Colonic mucosa (tissue), 4 donors: Measurements from ENCODE around the gene UNC119B. TPM values are rescaled to one million over a fixed set of nuclear protein-coding genes. Genes with fewer than 3 reads are reported as not detected.

ENCODE experiments used
- DNase-seq: peaks from one replicate; pipeline ENCODE4 v3.0.0-alpha.2; 2020
- H3K27ac ChIP-seq: fragments of 200-600 bp; one replicate; pipeline ENCODE4 v1.8.0; 2021
- H3K27me3 ChIP-seq: fragments of 200-600 bp; one replicate; pipeline ENCODE4 v1.8.0; 2021
- H3K36me3 ChIP-seq: fragments of 200-600 bp; one replicate; pipeline ENCODE4 v1.8.0; 2021
- H3K4me1 ChIP-seq: fragments of 200-600 bp; one replicate; pipeline ENCODE4 v1.8.0; 2021; ENCODE audit warnings: mild to moderate bottlenecking
- H3K4me3 ChIP-seq: fragments of 200-600 bp; one replicate; pipeline ENCODE4 v1.8.0; 2021
- H3K9ac ChIP-seq, 2 donors: one replicate each; pipeline ENCODE4 v1.7.0; 2013; ENCODE audit warnings: control low read depth in 2 of 2, low read depth in 2 of 2, low read length in 2 of 2
- H3K9me3 ChIP-seq: fragments of 200-600 bp; one replicate; pipeline ENCODE4 v1.8.0; 2021
- intact Hi-C: fragments of 100-400 bp; cut with DNase I; formaldehyde crosslinking; loops from one replicate; pipeline ENCODE4 v1.14.1; 2022
- total RNA-seq, 2 donors: library from RNA; stranded (reverse); fragmentation: NEBNext Ultra II Directional in 1 of 2; extraction: Animal tissue kit (Norgen Biotek cat#: 25700) in 1 of 2; gene quantifications; one replicate each; pipeline ENCODE4 v1.2.1, GENCODE V29; 2021
- TF ChIP-seq, protein P1 (sequence below): fragments of 200-600 bp; IDR thresholded peaks from one replicate; pipeline ENCODE4 v1.8.0; 2022; ENCODE audit warnings: antibody characterized with exemption, mild to moderate bottlenecking
- donor health status: healthy.
- donor health status: DM: no; HTN: no; CAD: no.
- donor health status: DM: no; HTN: no; CAD: no.

UNC119B gene
- total RNA-seq, 2 donors from 2014 or later, result 22.7 to 28.3 TPM

DNA sequence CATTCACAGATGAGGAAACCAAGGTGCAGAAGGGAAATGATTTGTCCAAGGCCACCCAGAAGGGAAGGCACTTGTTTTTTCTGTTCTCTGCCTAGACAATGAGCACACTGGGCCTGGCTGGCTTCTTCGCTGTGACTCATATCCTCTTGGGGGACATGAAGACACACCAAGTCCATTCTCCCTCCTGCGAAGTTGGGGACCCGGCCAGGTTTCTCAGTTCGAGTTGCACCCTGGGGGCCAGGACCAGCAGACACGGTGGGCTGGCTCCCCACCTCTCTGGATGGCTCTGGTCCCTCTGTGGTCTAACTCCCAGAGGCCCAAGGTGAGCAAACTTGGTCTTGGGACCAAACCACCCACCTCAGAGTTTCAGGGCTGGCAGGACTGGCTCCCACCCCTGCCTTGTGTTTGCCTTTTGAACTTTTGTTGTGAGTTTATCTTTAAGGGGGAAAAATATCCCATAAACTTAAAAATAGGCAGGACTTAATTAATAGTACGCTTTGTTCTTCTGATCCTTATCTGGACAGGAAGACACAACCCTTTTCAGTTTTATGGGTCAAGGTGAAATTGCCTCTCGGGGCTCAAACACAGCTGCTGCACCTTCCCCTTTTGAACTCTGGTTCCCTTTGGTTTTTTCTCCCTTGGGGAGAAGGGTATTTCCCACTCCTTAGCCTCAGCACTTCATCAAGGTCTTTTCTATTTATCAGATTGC lies 32.3 kb upstream of the UNC119B start:
- Histone ChIP-seq H3K36me3 (no peaks in the 10 kb centered on the region), H3K4me3 (no peak overlapping the region), H3K9ac (no peak overlapping the region), H3K4me1 (no peaks in the 10 kb centered on the region), H3K27me3 (no peaks in the 10 kb centered on the region), H3K27ac (no peak overlapping the region), H3K9me3 (no peaks in the 10 kb centered on the region)
- TF ChIP-seq, protein P1, sequence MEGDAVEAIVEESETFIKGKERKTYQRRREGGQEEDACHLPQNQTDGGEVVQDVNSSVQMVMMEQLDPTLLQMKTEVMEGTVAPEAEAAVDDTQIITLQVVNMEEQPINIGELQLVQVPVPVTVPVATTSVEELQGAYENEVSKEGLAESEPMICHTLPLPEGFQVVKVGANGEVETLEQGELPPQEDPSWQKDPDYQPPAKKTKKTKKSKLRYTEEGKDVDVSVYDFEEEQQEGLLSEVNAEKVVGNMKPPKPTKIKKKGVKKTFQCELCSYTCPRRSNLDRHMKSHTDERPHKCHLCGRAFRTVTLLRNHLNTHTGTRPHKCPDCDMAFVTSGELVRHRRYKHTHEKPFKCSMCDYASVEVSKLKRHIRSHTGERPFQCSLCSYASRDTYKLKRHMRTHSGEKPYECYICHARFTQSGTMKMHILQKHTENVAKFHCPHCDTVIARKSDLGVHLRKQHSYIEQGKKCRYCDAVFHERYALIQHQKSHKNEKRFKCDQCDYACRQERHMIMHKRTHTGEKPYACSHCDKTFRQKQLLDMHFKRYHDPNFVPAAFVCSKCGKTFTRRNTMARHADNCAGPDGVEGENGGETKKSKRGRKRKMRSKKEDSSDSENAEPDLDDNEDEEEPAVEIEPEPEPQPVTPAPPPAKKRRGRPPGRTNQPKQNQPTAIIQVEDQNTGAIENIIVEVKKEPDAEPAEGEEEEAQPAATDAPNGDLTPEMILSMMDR, result no peak
- intact Hi-C loops, result no loop called here
- DNase-seq, result no peak

DNA sequence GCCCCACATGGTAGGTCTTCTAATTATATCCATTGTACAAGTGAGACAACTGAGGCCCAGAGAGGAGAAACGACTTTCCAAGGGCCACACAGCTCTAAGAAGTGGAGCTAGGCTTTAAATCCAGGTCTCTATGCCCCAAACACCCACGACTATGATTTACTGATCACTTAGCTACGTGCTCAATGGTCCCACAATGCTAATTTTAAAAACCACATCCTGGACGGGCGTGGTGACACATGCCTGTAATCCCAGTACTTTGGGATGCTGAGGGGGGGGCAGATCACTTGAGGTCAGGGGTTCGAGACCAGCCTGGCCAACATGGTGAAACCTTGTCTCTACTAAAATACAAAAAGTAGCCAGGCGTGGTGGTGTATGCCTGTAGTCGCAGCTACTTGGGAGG lies 31.7 kb upstream of the UNC119B start:
- TF ChIP-seq, protein P1, result no peak
- Histone ChIP-seq H3K27ac (no peak overlapping the region), H3K4me3 (no peak overlapping the region), H3K9ac (no peak overlapping the region), H3K27me3 (no peaks in the 10 kb centered on the region), H3K4me1 (no peaks in the 10 kb centered on the region), H3K36me3 (no peaks in the 10 kb centered on the region), H3K9me3 (no peaks in the 10 kb centered on the region)
- intact Hi-C loops, result no loop called here
- no peak for DNase-seq

DNA sequence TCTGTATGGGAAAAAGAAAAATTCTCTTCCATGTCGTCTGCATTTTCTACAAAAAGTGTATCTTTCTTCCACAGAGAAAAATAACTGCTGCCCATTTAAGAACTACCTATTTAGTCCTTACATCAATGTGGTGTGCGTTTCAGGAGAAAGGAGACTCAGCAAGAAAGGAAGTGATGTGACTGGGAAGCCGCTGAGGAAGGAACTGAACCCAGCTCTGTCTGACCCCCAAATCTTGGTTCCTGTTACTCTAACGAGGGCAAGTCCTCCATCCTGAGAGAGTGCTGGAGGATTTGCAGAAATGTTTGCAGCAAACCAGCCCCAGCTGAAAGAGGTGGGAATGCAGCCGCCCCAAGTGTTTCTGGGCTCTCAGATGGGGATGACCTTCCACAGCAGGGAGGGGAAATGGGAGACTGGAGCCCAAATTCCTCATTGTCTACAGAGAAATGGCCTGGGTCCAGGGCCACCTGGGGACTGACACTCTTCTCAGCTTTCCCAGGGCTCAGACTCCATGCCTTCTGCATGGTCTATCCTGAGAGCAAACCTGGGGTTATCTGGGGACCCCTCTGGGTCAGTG lies 30.0 kb upstream of the UNC119B start:
- H3K36me3 ChIP-seq, result no peaks in the 10 kb centered on the region
- H3K9me3 ChIP-seq, result no peaks in the 10 kb centered on the region
- no peak overlapping the region for H3K9ac ChIP-seq
- TF ChIP-seq, protein P1, result no peak
- H3K27me3 ChIP-seq, result no peaks in the 10 kb centered on the region
- no peak for DNase-seq
- intact Hi-C loops, result no loop called here
- no peak overlapping the region for H3K27ac ChIP-seq
- no peaks in the 10 kb centered on the region for H3K4me1 ChIP-seq
- H3K4me3 ChIP-seq, result no peak overlapping the region

DNA sequence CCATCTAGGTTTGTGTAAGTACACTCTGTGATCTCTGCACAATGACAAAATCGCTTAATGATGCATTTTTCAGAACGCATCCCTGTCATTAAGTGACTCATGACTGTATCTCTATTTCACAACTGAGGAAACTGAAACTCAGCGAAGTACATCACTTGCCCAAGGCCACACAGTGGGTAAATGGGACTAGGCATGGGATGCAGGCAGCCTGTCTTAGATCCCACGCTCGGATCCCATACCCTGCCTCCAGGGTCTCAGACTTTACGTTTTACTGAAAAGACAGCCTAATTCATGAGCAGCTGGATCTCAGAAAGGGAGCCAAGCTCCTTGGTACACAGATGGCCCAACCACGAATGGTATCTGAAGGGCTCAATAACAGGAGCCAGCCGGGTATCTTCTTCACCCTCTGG lies 25.7 kb upstream of the UNC119B start:
- no peak overlapping the region for H3K27ac ChIP-seq
- H3K9ac ChIP-seq, result no peak overlapping the region
- no peaks in the 10 kb centered on the region for H3K36me3 ChIP-seq
- H3K9me3 ChIP-seq, result no peaks in the 10 kb centered on the region
- H3K27me3 ChIP-seq, result no peaks in the 10 kb centered on the region
- DNase-seq, result no peak
- intact Hi-C loops, result no loop called here
- TF ChIP-seq, protein P1, result no peak
- no peak overlapping the region for H3K4me3 ChIP-seq
- H3K4me1 ChIP-seq, result peaks cover under 1% of the 10 kb centered on the region

DNA sequence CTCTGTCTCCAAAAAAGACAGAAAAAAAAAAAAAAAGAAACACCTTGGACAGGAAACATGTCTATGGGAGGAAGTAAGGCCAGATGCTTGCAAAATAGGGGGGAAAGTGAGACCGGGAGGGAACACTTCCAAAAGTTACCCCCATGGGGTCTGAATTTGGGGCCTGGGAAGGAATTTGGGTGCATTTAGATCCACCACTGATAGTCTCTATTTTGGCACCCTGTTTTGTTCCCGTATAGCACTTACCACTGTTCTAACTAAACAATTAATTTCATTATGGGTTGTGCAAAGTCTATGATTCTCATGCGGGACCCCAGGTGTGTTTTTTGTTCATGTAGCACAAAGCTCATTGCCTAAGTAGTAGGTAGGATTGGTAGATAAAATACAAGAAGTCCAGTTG lies 24.7 kb upstream of the UNC119B start:
- no peaks in the 10 kb centered on the region for H3K36me3 ChIP-seq
- DNase-seq, result no peak
- TF ChIP-seq, protein P1, result no peak
- peak overlapping the region; percentile 89 for H3K27ac ChIP-seq
- H3K9me3 ChIP-seq, result no peaks in the 10 kb centered on the region
- intact Hi-C loops, result no loop called here
- H3K4me3 ChIP-seq, result no peak overlapping the region
- no peak overlapping the region for H3K9ac ChIP-seq
- H3K27me3 ChIP-seq, result no peaks in the 10 kb centered on the region
- H3K4me1 ChIP-seq, result peaks cover 4% of the 10 kb centered on the region
